ENCODE measurements around the gene FHIP1B.

FHIP1B gene

DNA sequence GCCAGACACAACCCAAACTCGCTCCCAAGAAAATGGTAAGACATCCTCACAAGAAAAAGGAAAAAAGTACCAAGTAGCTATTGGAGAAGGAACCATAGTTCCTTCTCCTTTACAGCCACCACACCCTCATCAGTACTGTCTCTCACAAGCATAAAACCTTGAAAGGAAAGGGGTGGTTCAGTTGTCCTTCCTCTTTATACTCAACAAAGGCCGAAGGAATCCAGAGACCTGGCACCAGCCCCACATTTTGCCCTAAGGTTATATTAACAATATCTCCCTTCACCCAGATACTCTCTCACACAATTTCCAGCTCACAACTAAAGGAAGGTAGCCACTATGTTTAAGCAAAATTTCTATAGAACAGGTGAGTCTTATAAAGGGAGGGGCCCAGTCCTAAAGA is 8.5 kb downstream of the FHIP1B start:
- TF ChIP-seq, protein P1, sequence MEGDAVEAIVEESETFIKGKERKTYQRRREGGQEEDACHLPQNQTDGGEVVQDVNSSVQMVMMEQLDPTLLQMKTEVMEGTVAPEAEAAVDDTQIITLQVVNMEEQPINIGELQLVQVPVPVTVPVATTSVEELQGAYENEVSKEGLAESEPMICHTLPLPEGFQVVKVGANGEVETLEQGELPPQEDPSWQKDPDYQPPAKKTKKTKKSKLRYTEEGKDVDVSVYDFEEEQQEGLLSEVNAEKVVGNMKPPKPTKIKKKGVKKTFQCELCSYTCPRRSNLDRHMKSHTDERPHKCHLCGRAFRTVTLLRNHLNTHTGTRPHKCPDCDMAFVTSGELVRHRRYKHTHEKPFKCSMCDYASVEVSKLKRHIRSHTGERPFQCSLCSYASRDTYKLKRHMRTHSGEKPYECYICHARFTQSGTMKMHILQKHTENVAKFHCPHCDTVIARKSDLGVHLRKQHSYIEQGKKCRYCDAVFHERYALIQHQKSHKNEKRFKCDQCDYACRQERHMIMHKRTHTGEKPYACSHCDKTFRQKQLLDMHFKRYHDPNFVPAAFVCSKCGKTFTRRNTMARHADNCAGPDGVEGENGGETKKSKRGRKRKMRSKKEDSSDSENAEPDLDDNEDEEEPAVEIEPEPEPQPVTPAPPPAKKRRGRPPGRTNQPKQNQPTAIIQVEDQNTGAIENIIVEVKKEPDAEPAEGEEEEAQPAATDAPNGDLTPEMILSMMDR (conservative IDR thresholded peaks at IDR 0.05): no peak
- H3K27ac ChIP-seq: no peak overlapping the region

DNA sequence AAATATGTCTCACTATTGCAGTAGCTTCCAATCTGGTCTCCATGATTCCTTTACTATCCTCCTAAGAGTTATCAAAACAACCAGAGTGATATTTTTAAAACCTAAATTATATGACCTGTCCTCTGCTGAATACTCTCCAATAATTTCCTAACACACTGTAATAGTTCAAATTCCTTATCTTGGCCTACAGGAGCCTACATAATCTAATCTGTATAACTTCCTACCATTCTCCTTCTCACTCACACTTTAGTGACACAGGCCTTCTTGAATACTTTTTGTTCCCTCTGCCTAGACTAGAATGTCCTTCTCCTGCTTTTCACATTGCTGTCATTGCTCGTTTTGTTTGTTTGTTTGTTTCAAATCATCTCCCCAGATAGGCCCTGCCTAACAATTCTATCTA is 9.4 kb downstream of the FHIP1B start:
- TF ChIP-seq, protein P1 (conservative IDR thresholded peaks at IDR 0.05): no peak

DNA sequence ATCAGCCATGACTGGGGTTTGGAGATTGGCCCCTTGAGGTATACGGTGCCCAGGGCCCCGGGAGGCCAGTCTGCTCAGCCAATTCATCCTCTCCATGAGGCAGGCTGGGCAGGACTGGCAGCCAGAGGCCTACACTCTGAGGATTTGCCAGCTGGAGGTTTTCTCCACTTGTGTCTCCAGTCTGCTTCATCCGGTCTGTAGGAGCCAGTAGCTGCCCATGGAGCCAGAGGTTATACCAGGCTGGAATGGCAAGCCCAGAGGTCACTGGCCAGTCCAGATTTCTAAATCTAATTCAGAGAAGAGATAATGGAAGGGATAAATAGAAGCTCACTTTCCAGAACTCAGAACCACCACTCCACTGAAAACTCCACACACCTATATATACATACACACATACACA is 10.0 kb downstream of the FHIP1B start:
- H3K27ac ChIP-seq: no peak overlapping the region
- TF ChIP-seq, protein P1 (conservative IDR thresholded peaks at IDR 0.05): no peak

More for the DNA sequence above, 9.4 kb downstream of the FHIP1B start:
- no peak overlapping the region for H3K27ac ChIP-seq

DNA sequence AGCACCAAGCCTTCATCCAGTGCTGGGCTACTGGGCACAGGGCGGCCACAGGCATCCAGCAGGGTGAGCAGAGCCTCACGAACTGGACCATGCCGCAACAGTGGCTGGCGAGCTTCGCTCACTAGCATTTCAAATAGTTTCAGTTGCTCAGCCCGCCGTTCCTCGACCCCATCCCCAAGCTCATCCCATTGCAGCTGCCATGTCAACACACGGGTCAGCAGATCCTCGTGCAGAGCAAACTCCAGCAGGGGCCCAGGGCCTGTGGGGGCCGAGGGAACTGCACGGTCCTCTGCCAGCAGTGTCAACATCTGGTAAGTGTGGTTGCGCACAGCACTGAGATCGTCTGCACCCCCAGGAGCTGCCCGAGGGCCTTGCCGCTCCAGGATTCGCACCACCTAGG is 10.6 kb downstream of the FHIP1B start:
- TF ChIP-seq, protein P1 (conservative IDR thresholded peaks at IDR 0.05): no peak
- no peak overlapping the region for H3K27ac ChIP-seq

DNA sequence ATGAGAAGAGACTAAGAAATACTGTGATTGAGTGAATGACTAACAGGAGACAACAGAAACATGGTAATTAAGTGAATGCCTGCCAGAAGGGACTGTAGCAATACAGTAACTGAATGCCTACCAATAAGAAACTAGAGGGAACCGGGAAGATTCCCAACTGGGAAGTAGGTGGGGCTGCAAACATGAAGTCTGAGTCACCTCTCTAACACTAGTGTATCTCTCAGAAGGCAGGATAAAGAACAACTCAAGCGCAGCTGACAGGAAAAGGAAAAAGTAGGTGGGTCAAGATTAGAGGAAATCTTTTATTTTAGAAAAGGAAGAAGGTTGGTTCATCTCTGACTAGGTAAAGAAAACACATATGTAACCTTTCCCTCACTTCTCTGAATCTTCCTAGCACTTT is 15.1 kb downstream of the FHIP1B start:
- TF ChIP-seq, protein P1 (conservative IDR thresholded peaks at IDR 0.05): no peak
- H3K27ac ChIP-seq: no peak overlapping the region

DNA sequence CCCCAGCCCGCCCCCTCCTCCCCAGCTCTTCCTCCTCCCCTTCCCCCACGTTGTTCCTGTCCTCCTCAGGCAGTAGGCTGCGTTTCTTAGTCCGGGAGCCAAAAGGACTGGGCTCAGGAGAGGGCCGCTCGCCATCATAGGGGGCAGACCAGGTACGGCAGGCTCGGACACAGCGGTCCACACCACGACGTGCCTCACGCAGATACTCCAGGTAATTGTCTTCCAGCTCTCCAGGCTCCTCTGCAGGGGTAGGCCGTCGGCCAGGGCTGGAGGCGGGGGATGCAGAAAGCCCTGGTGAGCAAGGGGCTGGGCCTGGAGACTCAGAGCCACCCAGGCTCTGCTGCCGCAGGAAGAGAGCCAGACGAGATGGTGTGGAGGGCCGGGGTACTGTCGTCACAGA is 16.7 kb downstream of the FHIP1B start:
- TF ChIP-seq, protein P1 (conservative IDR thresholded peaks at IDR 0.05): no peak
- no peak overlapping the region for H3K27ac ChIP-seq

DNA sequence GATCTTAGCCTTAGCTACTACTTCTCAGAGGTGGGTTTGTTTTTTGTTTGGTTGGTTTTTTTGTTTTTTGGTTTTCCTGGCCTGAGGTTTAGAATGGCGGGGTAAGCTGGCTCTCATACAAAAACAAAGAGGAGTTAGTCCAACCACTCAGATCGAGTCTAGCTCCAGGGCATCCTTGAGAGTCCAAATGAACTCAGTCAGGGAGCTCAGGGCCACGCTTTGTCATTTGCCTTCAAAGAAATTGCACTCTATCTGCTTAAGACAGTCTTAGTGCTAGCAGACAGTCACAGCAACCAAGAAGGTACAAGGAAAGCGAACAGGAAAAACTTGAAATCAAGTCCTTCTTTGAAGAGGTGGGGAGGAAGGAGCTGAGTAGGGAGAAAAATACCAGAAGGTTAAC is 17.9 kb downstream of the FHIP1B start:
- H3K27ac ChIP-seq: no peak overlapping the region
- TF ChIP-seq, protein P1 (conservative IDR thresholded peaks at IDR 0.05): no peak

DNA sequence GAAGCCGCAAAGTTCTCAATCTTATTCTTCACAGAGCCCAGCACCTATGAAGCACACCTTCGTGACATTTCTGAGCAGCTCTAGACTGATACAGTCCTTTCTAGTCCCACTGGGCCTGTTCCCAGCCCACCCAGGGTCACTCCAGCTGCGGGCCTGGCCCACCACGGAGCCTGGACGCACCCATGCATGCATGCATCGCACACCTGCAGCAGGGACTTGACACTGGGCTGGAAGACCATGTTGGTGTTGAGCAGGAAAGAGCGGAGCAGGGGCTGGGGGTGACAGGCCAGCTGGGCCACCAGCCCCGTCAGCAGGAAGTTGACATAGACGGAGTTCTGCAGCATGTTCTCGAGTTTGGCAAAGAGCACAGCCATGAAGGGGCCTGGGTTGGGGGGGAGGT is 19.9 kb downstream of the FHIP1B start:
- TF ChIP-seq, protein P1 (conservative IDR thresholded peaks at IDR 0.05): no peak
- H3K27ac ChIP-seq: no peak overlapping the region

All from VCaP (cell line).